ENCODE measurements around the gene ELK3.

DNA sequence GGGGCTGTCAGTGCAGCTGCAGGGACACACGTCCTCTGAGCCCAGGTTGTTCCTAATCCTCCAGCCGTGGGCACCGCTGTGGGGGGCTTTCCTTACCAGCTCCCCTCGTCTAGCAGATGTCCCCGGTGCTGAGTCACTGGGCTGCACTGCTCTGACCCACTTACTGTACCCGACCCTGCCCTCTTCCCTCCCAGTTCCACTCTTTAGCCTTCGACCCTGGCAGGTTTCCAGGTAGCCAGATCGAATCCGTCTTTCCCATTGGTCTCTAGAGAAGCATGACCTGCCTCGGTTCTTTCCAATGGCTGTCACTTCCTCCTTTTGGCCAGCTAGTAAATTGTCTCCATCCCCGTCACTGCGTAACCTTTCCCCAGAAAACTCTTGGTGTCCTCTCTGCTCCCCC lies 48.4 kb downstream of the ELK3 start:
- TF ChIP-seq RARB (CRISPR knock-in tag; IDR thresholded peaks at IDR 0.05) (no peak), ARNTL (CRISPR knock-in tag; IDR thresholded peaks at IDR 0.05; ENCODE audit: borderline replicate concordance, low read depth) (no peak), ZFP3 (CRISPR knock-in tag; IDR thresholded peaks at IDR 0.05) (no peak), OSR1 (CRISPR knock-in tag; IDR thresholded peaks at IDR 0.05) (no peak), GLIS3 (CRISPR knock-in tag; IDR thresholded peaks at IDR 0.05) (no peak), ZNF70 (CRISPR knock-in tag; IDR thresholded peaks at IDR 0.05) (no peak), ISL1 (CRISPR knock-in tag; IDR thresholded peaks at IDR 0.05) (no peak), TOX (CRISPR knock-in tag; IDR thresholded peaks at IDR 0.05; ENCODE audit: borderline replicate concordance) (no peak), PPARA (CRISPR knock-in tag; IDR thresholded peaks at IDR 0.05; ENCODE audit: borderline replicate concordance) (no peak)
- TF ChIP-seq, protein P1, sequence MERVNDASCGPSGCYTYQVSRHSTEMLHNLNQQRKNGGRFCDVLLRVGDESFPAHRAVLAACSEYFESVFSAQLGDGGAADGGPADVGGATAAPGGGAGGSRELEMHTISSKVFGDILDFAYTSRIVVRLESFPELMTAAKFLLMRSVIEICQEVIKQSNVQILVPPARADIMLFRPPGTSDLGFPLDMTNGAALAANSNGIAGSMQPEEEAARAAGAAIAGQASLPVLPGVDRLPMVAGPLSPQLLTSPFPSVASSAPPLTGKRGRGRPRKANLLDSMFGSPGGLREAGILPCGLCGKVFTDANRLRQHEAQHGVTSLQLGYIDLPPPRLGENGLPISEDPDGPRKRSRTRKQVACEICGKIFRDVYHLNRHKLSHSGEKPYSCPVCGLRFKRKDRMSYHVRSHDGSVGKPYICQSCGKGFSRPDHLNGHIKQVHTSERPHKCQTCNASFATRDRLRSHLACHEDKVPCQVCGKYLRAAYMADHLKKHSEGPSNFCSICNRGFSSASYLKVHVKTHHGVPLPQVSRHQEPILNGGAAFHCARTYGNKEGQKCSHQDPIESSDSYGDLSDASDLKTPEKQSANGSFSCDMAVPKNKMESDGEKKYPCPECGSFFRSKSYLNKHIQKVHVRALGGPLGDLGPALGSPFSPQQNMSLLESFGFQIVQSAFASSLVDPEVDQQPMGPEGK (CRISPR knock-in tag; IDR thresholded peaks at IDR 0.05; ENCODE audit: borderline replicate concordance): no peak
- TF ChIP-seq, protein P2, sequence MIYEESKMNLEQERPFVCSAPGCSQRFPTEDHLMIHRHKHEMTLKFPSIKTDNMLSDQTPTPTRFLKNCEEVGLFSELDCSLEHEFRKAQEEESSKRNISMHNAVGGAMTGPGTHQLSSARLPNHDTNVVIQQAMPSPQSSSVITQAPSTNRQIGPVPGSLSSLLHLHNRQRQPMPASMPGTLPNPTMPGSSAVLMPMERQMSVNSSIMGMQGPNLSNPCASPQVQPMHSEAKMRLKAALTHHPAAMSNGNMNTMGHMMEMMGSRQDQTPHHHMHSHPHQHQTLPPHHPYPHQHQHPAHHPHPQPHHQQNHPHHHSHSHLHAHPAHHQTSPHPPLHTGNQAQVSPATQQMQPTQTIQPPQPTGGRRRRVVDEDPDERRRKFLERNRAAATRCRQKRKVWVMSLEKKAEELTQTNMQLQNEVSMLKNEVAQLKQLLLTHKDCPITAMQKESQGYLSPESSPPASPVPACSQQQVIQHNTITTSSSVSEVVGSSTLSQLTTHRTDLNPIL (CRISPR knock-in tag; IDR thresholded peaks at IDR 0.05; ENCODE audit: low read depth): no peak
